Mesenchymal stem cell (in vitro differentiated cells and primary cell): ENCODE measurements around the gene NDUFA13.

Experiments used
- DNase-seq: peaks from one replicate; pipeline ENCODE4 v3.0.0-alpha.2; 2013
- H2AFZ ChIP-seq: one replicate; pipeline ENCODE4 v1.6.1; 2013; ENCODE audit warnings: low read depth, mild to moderate bottlenecking, control low read depth, inconsistent platforms, low read length, moderate library complexity
- H2AK5ac ChIP-seq: 2 replicates; pipeline ENCODE4 v1.6.1; 2013; ENCODE audit warnings: low read length, moderate library complexity, mild to moderate bottlenecking, inconsistent platforms; ENCODE audit not compliant: severe bottlenecking
- H2BK120ac ChIP-seq: one replicate; pipeline ENCODE4 v1.6.1; 2013; ENCODE audit warnings: low read depth, mild to moderate bottlenecking, inconsistent platforms, low read length, moderate library complexity
- H2BK12ac ChIP-seq, 2 experiments: one replicate each; pipeline ENCODE4 v1.6.1; 2013; ENCODE audit warnings: inconsistent platforms in 2 of 2, low read length in 2 of 2, mild to moderate bottlenecking in 2 of 2, moderate library complexity in 2 of 2, control low read depth in 1 of 2
- H2BK15ac ChIP-seq: one replicate; pipeline ENCODE4 v1.6.1; 2013; ENCODE audit warnings: mild to moderate bottlenecking, low read depth, inconsistent platforms; ENCODE audit not compliant: poor library complexity, severe bottlenecking
- H2BK5ac ChIP-seq: 2 replicates; pipeline ENCODE4 v1.6.1; 2013; ENCODE audit warnings: low read depth, mild to moderate bottlenecking, low read length, control low read depth, inconsistent platforms; ENCODE audit not compliant: poor library complexity, severe bottlenecking
- H3K14ac ChIP-seq, 2 experiments: one replicate each; pipeline ENCODE4 v1.6.1; 2013; ENCODE audit warnings: inconsistent platforms in 2 of 2, low read length in 2 of 2, control low read depth in 1 of 2, mild to moderate bottlenecking in 1 of 2, moderate library complexity in 1 of 2
- H3K18ac ChIP-seq, 2 experiments: one replicate each; pipeline ENCODE4 v1.6.1; 2013; ENCODE audit warnings: inconsistent platforms in 2 of 2, low read length in 2 of 2, control low read depth in 1 of 2, low read depth in 1 of 2, mild to moderate bottlenecking in 1 of 2
- H3K23ac ChIP-seq, 2 experiments: one replicate each; pipeline ENCODE4 v1.6.1; 2013; ENCODE audit warnings: inconsistent platforms in 2 of 2, low read length in 2 of 2, mild to moderate bottlenecking in 2 of 2, moderate library complexity in 2 of 2, control low read depth in 1 of 2
- H3K27ac ChIP-seq: 2 replicates; pipeline ENCODE4 v1.5.1; 2013; ENCODE audit warnings: mild to moderate bottlenecking, moderate library complexity, low read length, control low read depth, inconsistent platforms; ENCODE audit not compliant: poor library complexity, severe bottlenecking
- H3K27me3 ChIP-seq, 2 experiments: 2 replicates each; pipeline versions ENCODE4 v1.6.1 to v1.7.0; 2013; ENCODE audit warnings: low read length in 2 of 2, mild to moderate bottlenecking in 2 of 2, moderate library complexity in 2 of 2, control low read depth in 1 of 2, inconsistent platforms in 1 of 2; ENCODE audit not compliant: control insufficient read depth in 1 of 2, insufficient read depth in 1 of 2
- H3K36me3 ChIP-seq, 2 experiments: 2 replicates each; pipeline versions ENCODE4 v1.6.1 to v1.7.0; 2013; ENCODE audit warnings: low read length in 2 of 2, control low read depth in 1 of 2, inconsistent platforms in 1 of 2, low read depth in 1 of 2, mild to moderate bottlenecking in 1 of 2; ENCODE audit not compliant: insufficient read depth in 2 of 2, control insufficient read depth in 1 of 2
- H3K4ac ChIP-seq, 2 experiments: one replicate each; pipeline ENCODE4 v1.6.1; 2013; ENCODE audit warnings: inconsistent platforms in 2 of 2, low read length in 2 of 2, mild to moderate bottlenecking in 2 of 2, moderate library complexity in 2 of 2, control low read depth in 1 of 2, low read depth in 1 of 2
- H3K4me1 ChIP-seq: 2 replicates; pipeline ENCODE4 v1.6.1; 2013; ENCODE audit warnings: low read depth, low read length, control low read depth; ENCODE audit not compliant: control insufficient read depth, insufficient read depth
- H3K4me2 ChIP-seq: 2 replicates; pipeline ENCODE4 v1.6.1; 2013; ENCODE audit warnings: low read length, mild to moderate bottlenecking, inconsistent platforms; ENCODE audit not compliant: poor library complexity, severe bottlenecking
- H3K4me3 ChIP-seq, 2 experiments: 2 replicates each; pipeline versions ENCODE4 v1.5.1 to v1.7.0; 2013; ENCODE audit warnings: low read length in 2 of 2, mild to moderate bottlenecking in 2 of 2, control low read depth in 1 of 2, low read depth in 1 of 2; ENCODE audit not compliant: insufficient read depth in 1 of 2
- H3K79me1 ChIP-seq: replicated peaks from 2 replicates; pipeline ENCODE4 v1.6.1; 2013; ENCODE audit warnings: mild to moderate bottlenecking, control low read depth, low read length, inconsistent platforms; ENCODE audit not compliant: poor library complexity, severe bottlenecking
- H3K9ac ChIP-seq: 2 replicates; pipeline ENCODE4 v1.7.0; 2013; ENCODE audit warnings: mild to moderate bottlenecking, low read length, moderate library complexity
- H3K9me3 ChIP-seq: 2 replicates; pipeline ENCODE4 v1.7.0; 2013; ENCODE audit warnings: mild to moderate bottlenecking, low read length; ENCODE audit not compliant: control insufficient read depth
- H4K8ac ChIP-seq: one replicate; pipeline ENCODE4 v1.6.1; 2013; ENCODE audit warnings: inconsistent platforms, mild to moderate bottlenecking, low read length, moderate library complexity
- H4K91ac ChIP-seq: one replicate; pipeline ENCODE4 v1.6.1; 2013; ENCODE audit warnings: mild to moderate bottlenecking, low read length, inconsistent platforms
- WGBS: methylation state at CpG from one replicate; pipeline ENCODE4 v1.1.7; 2013; ENCODE audit warnings: mixed read lengths; 5-methylcytosine and 5-hydroxymethylcytosine counted together

Gene NDUFA13

DNA sequence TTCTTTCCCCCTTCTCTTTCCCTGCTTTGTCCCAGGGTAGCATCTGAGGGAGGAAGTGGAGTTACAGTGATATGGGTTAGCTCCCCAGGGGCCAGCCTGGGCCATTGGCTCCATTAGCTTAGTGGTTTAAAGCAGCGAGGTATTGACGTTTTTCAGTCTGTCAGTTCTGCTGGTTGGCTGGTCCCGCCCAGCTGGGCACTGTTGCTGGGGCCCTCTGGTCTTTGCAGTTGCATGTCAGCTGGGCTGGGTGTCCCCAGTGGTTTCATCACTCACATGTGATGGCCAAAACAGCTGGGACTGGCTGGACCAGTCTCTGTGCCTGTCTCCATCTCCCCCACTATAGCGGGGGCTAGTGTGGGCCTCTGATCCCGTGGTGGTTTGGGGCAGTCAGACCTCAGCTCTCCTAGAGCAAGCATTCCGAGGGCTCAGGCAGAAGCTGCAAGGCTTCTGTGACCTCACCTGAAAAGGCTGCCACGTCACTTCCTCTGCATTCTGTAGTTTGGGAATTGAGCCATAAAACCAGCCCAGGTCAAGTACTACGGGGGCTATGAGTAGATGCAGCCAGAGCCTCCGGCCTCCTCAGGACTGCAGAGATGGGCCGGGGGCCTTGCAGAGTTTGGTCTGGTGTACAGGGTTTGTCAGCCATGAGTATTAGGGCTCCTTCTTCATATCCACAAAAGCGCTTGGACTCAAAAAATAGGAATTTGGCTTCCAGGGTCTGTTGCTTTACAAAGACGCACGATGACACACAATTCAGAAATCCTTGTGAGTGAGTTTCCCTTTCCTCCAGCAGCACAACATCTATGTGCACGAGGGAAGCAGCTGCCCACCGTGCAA, 30.6 kb upstream of the NDUFA13 start:
- Histone ChIP-seq H3K79me1 (peaks cover 50% of the 10 kb centered on the region), H3K9me3 (no peaks in the 10 kb centered on the region), H2AFZ (no peak overlapping the region), H3K27ac (peak overlapping the region; percentile 55), H2BK12ac (peak overlapping the region in 1 of 2 experiments; percentile 61), H3K9ac (no peak overlapping the region), H3K14ac (peak overlapping the region in 1 of 2 experiments; percentile 66), H3K23ac (no peak overlapping the region), H2BK15ac (peak overlapping the region; percentile 44), H4K91ac (peak overlapping the region; percentile 18), H2BK5ac (no peak overlapping the region), H2AK5ac (peak overlapping the region; percentile 70), H3K4me2 (no peak overlapping the region), H2BK120ac (peak overlapping the region; percentile 34), H3K36me3 (peaks cover 11 to 42% of the 10 kb centered on the region in 2 experiments), H3K4me1 (peaks cover 60% of the 10 kb centered on the region), H3K4me3 (no peak overlapping the region), H3K18ac (peak overlapping the region; percentile 58 to 63), H3K27me3 (no peaks in the 10 kb centered on the region), H4K8ac (peak overlapping the region; percentile 77), H3K4ac (peak overlapping the region; percentile 10 to 76)
- DNase-seq: peak; percentile 77
- 54% methylated on average over 15 of the region's 15 CpGs for WGBS

DNA sequence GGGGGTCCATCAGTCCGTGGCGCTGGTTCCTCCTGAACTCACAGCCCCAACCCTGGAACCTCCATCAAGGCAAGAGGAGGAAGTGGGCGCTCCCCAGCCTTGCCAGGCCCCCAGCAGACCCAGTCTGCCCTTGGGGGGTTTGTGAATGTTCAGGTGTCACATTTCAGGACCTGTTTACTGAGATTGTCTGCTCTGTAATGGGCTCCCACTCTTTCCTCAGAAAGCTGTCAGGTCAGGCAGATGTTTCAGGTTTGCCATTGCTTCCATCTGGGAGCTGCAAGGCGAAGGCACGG, 30.1 kb upstream of the NDUFA13 start:
- no peak overlapping the region for H2BK5ac ChIP-seq
- H3K4ac ChIP-seq: peak overlapping the region; percentile 59 to 76
- peak overlapping the region; percentile 55 for H3K27ac ChIP-seq
- peak overlapping the region in 1 of 2 experiments; percentile 66 for H3K14ac ChIP-seq
- H4K8ac ChIP-seq: peak overlapping the region; percentile 16
- no peak overlapping the region for H3K4me2 ChIP-seq
- H3K23ac ChIP-seq: no peak overlapping the region
- peaks cover 60% of the 10 kb centered on the region for H3K4me1 ChIP-seq
- peaks cover 9 to 39% of the 10 kb centered on the region in 2 experiments for H3K36me3 ChIP-seq
- H4K91ac ChIP-seq: peak overlapping the region; percentile 15
- H3K27me3 ChIP-seq: no peaks in the 10 kb centered on the region
- peak overlapping the region in 1 of 2 experiments; percentile 61 for H2BK12ac ChIP-seq
- over 99% methylated on average over 5 of the region's 5 CpGs for whole genome bisulfite sequencing
- H2AFZ ChIP-seq: no peak overlapping the region
- H3K9me3 ChIP-seq: no peaks in the 10 kb centered on the region
- H3K79me1 ChIP-seq: peaks cover 44% of the 10 kb centered on the region
- H2BK15ac ChIP-seq: no peak overlapping the region
- peak overlapping the region; percentile 70 for H2AK5ac ChIP-seq
- DNase-seq: no peak
- no peak overlapping the region for H2BK120ac ChIP-seq
- H3K9ac ChIP-seq: no peak overlapping the region
- H3K18ac ChIP-seq: peak overlapping the region in 1 of 2 experiments; percentile 63
- no peak overlapping the region for H3K4me3 ChIP-seq

DNA sequence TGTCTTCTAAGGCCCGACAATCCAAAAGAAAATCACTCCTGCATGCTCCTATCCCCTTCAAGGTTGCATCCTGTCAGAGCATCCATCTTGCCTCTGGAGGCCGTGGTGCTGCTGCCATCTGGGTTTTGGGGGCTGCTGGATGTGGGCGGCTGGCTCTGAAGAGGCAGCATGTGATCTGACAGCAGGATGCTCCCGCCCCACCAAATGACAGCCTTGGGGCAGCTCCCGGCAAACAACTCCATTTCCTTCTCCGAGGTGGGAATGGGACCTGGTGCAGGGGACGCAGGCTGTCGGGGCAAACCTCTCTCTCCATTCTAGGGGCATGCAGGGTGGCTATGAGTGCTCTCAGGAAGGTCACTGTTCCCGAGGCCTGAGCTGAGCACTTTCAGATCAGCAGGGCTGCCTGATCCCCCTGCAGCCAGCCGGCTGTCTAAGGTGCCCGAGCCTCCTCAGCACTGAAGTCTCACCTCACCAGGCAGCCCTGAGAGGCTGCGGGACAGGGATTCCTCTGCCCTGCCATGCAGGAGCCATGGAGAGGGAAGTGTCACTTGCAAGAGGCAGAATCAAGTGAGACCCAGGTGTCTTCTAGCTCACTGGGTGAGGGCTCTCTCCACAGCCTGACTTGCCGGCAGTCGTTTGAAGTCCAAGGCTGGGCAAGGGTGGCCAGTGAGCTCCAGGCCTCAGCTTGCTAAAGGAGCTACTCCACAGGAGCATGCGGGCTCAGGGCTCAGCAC, 29.5 kb upstream of the NDUFA13 start:
- Histone ChIP-seq H3K14ac (no peak overlapping the region), H2BK15ac (no peak overlapping the region), H2AFZ (no peak overlapping the region), H2AK5ac (peak overlapping the region; percentile 70), H3K4me2 (no peak overlapping the region), H4K91ac (peak overlapping the region; percentile 65), H3K27me3 (no peaks in the 10 kb centered on the region), H3K27ac (no peak overlapping the region), H3K9me3 (no peaks in the 10 kb centered on the region), H4K8ac (peak overlapping the region; percentile 71), H3K9ac (no peak overlapping the region), H2BK5ac (no peak overlapping the region), H3K36me3 (peaks cover 9 to 38% of the 10 kb centered on the region in 2 experiments), H3K79me1 (peaks cover 39% of the 10 kb centered on the region), H3K18ac (peak overlapping the region in 1 of 2 experiments; percentile 41), H3K4me3 (no peak overlapping the region), H2BK12ac (peak overlapping the region in 1 of 2 experiments; percentile 49), H3K4me1 (peaks cover 60% of the 10 kb centered on the region), H2BK120ac (no peak overlapping the region), H3K4ac (peak overlapping the region in 1 of 2 experiments; percentile 59), H3K23ac (no peak overlapping the region)
- no peak for DNase-seq
- WGBS: 93% methylated on average over 15 of the region's 15 CpGs
